ENCODE data around the gene ANKRD20A1.
"Not testable (repeated sequence)": the region's sequence is repeated elsewhere in the genome, so short reads cannot be mapped to it uniquely, and the experiment has no call there.

ANKRD20A1 gene

GRCh38 chr9:67858871-67859270 lies at the start of gene ANKRD20A1:
ANKRD20A1 (plus strand) TSS chr9:67858931; CDS start chr9:67859427, 496 bp downstream.
- not testable (repeated sequence) for H3K4me1 Mint-ChIP-seq; H3K27ac Mint-ChIP-seq; H3K27me3 Mint-ChIP-seq; H3K4me3 Mint-ChIP-seq; ATAC-seq (ENCODE audit: low read depth); H3K9me3 Mint-ChIP-seq; H3K36me3 Mint-ChIP-seq
- peak in 1 of 2 donors; percentile 10 for DNase-seq (ENCODE audit: low spot score in 2 of 2)

- ATAC-seq (ENCODE audit: low read depth); DNase-seq (ENCODE audit: low spot score in 2 of 2); H3K9me3 Mint-ChIP-seq: not testable (repeated sequence)
These were observed 26.6 kb upstream of the ANKRD20A1 start for GRCh38 chr9:67832088-67832487.

More at GRCh38 chr9:67832088-67832487, 26.6 kb upstream of the ANKRD20A1 start:
- H3K27ac Mint-ChIP-seq, H3K36me3 Mint-ChIP-seq, H3K27me3 Mint-ChIP-seq, H3K4me3 Mint-ChIP-seq, H3K4me1 Mint-ChIP-seq: not testable (repeated sequence)

All from memory B cell (primary cell).